Right lobe of liver (tissue), 6 donors: ENCODE results near the gene HSD17B2. TPM values are rescaled to one million over a fixed set of nuclear protein-coding genes. Genes with fewer than 3 reads are reported as not detected.

Experiments used
- ATAC-seq, 4 donors: fragments of 200-7000 bp; cut with Tn5 transposase; one replicate each; pipeline ENCODE4 v1.9.1; 2020; ENCODE audit warnings: mild to moderate bottlenecking in 4 of 4, moderate library complexity in 4 of 4
- DNase-seq, 3 donors: peaks; one replicate each; pipeline ENCODE4 v3.0.0-alpha.2; 2020
- H3K27ac ChIP-seq, 3 donors: fragments of 200-600 bp; one replicate each; pipeline ENCODE4 v1.8.0; 2022
- H3K27me3 ChIP-seq, 2 donors: fragments of 200-600 bp; one replicate each; pipeline ENCODE4 v1.8.0; 2022
- H3K36me3 ChIP-seq, 4 donors: fragments of 200-600 bp; sonication (generic) in 1 of 4; one replicate each; pipeline versions ENCODE4 v1.5.1 to v1.8.0; 2017 to 2022; ENCODE audit warnings: control low read depth in 1 of 4
- H3K4me1 ChIP-seq, 4 donors: fragments of 200-600 bp; sonication (generic) in 1 of 4; one replicate each; pipeline versions ENCODE4 v1.5.1 to v1.8.0; 2017 to 2022; ENCODE audit warnings: control low read depth in 1 of 4
- H3K4me3 ChIP-seq, 3 donors: fragments of 200-600 bp; one replicate each; pipeline ENCODE4 v1.8.0; 2022
- H3K9me3 ChIP-seq, 4 donors: fragments of 200-600 bp; sonication (generic) in 1 of 4; one replicate each; pipeline versions ENCODE4 v1.5.1 to v1.8.0; 2017 to 2022; ENCODE audit warnings: control low read depth in 1 of 4
- CTCF ChIP-seq, 4 donors: fragments of 200-600 bp in 3 of 4; fragments of 450-650 bp in 1 of 4; IDR thresholded peaks; one replicate each; pipeline versions ENCODE4 v1.5.1 to v1.8.0; 2016 to 2022; ENCODE audit warnings: antibody characterized with exemption in 4 of 4, mild to moderate bottlenecking in 2 of 4
- POLR2A ChIP-seq: fragments of 450-650 bp; IDR thresholded peaks from one replicate; pipeline ENCODE4 v1.6.1; 2017; ENCODE audit warnings: antibody characterized with exemption, mild to moderate bottlenecking
- WGBS: methylation state at CpG from one replicate; pipeline ENCODE4 v1.1.6; 2018; ENCODE audit warnings: low coverage, low lambda C conversion rate; ENCODE audit not compliant: insufficient coverage; ENCODE audit errors: missing lambda C conversion rate; 5-methylcytosine and 5-hydroxymethylcytosine counted together
- intact Hi-C, 2 donors: fragments of 100-400 bp; cut with DNase I; formaldehyde crosslinking; loops; one replicate each; pipeline versions ENCODE4 v1.11.2 to v1.14.1; 2022
- total RNA-seq, 6 experiments: library from RNA; depleted of rRNA in 2 of 6; stranded (reverse); fragments of >200 nt in 2 of 6; fragmentation: NEBNext Ultra II Directional in 3 of 6; extraction: Animal tissue kit (Norgen Biotek cat#: 25700) in 3 of 6; gene quantifications; one replicate each; pipeline versions ENCODE4 v1.1.0 to v1.2.4, GENCODE V29; 2016 to 2023
- donor health status: DM: no; HTN: yes; CAD: no.
- donor health status: DM: no; HTN: no; CAD: no.
- donor health status: DM: no; HTN: no; CAD: no.
- donor health status: DM: no; HTN: yes; CAD: no.
- donor health status: DM: no; HTN: yes; CAD: no.

The HSD17B2 gene
- total RNA-seq, 6 experiments from 2014 or later: 65.2 to 144 (median 84.7) TPM

GRCh38 chr16:82078125-82078524 lies 43.1 kb downstream of the HSD17B2 start:
- no peaks in the 10 kb centered on the region for H3K36me3 ChIP-seq
- intact Hi-C loops: no loop called here
- no peaks in the 10 kb centered on the region for H3K9me3 ChIP-seq
- peaks cover 0 to 40% (median 8%) of the 10 kb centered on the region in 4 donors for H3K4me1 ChIP-seq
- no peaks in the 10 kb centered on the region for H3K27me3 ChIP-seq
- TF ChIP-seq POLR2A (no peak), CTCF (IDR thresholded peaks at IDR 0.05) (no peak)
- 73% methylated on average over 1 of the region's 1 CpG for WGBS
- no peak for DNase-seq
- no peak overlapping the region for H3K27ac ChIP-seq
- no peak overlapping the region for H3K4me3 ChIP-seq
- no peak for ATAC-seq

DNA sequence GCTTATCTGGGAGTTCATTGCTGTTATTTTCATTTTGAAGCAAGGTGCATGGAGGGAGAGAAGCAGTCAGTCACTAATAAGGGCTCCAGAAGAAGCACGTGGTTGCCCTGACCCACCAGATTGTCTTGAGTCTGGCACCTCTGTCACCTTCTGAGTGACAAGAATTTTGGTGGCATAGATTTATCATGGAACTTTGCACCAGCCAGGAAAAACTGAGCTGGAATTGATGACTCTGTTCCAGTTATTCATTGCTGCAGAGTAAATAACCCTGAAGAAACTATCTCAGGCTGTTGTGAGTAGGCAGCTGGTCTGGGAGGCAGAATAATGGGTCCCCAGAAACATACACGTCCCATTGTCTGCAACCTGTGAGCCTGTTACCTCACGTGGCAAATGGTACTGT lies 44.8 kb downstream of the HSD17B2 start:
- 17% methylated on average over 2 of the region's 3 CpGs for WGBS
- Histone ChIP-seq H3K9me3 (no peaks in the 10 kb centered on the region), H3K4me3 (no peak overlapping the region), H3K27me3 (no peaks in the 10 kb centered on the region), H3K4me1 (peaks cover 0 to 55% (median 18%) of the 10 kb centered on the region in 4 donors), H3K36me3 (no peaks in the 10 kb centered on the region), H3K27ac (peak overlapping the region; percentile 53 to 86 (median 71))
- intact Hi-C loops: loop anchor here in 1 of 2 donors (10.0 kb wide), 1 partner anchor 45 kb away; the partner anchor contains the start of gene HSD17B2
- TF ChIP-seq CTCF (IDR thresholded peaks at IDR 0.05): no peak
- no peak for TF ChIP-seq POLR2A
- ATAC-seq (peak; percentile 41 to 56 (median 51)), DNase-seq (no peak)

- no peak for TF ChIP-seq CTCF (IDR thresholded peaks at IDR 0.05)
- no peak for TF ChIP-seq POLR2A
- WGBS: 61% methylated on average over 3 of the region's 3 CpGs
- DNase-seq (peak in 1 of 3 donors; percentile 31), ATAC-seq (peak; percentile 5 to 24 (median 8))
- no peaks in the 10 kb centered on the region for H3K36me3 ChIP-seq
- H3K27ac ChIP-seq: peak overlapping the region in 2 of 3 donors; percentile 82 to 86
- no peaks in the 10 kb centered on the region for H3K9me3 ChIP-seq
- H3K27me3 ChIP-seq: no peaks in the 10 kb centered on the region
- peaks cover 0 to 67% (median 22%) of the 10 kb centered on the region in 4 donors for H3K4me1 ChIP-seq
- no peak overlapping the region for H3K4me3 ChIP-seq
- intact Hi-C loops: loop anchor here in 1 of 2 donors (10.0 kb wide), 1 partner anchor 46 kb away; the partner anchor contains the start of gene HSD17B2
These were observed 46.2 kb downstream of the HSD17B2 start for GRCh38 chr16:82081264-82081663.

DNA sequence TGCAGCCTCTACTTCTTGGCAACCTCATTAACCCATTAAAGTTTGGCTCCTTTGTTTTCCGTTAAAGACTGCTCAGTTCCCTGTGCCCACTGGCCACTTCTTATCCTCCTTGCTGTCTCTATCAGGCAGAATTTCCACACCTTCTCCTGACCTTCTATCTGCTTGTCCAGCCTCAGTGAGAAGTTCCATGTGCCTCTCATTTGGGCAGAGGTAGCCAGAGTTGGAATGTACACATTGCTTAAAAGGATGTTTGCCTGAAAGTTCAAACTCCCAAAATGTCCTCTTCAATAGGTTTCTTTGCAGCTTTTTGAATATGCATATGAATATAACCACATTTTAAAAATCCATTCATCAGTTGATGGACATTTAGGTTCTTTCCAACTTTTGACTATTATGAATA lies 47.0 kb downstream of the HSD17B2 start:
- no peak overlapping the region for H3K4me3 ChIP-seq
- intact Hi-C loops: loop anchor here in 1 of 2 donors (10.0 kb wide), 1 partner anchor 47 kb away; the partner anchor contains the start of gene HSD17B2
- peak overlapping the region; percentile 29 to 86 (median 82) for H3K27ac ChIP-seq
- no peaks in the 10 kb centered on the region for H3K9me3 ChIP-seq
- no peaks in the 10 kb centered on the region for H3K27me3 ChIP-seq
- peaks cover 0 to 70% (median 23%) of the 10 kb centered on the region in 4 donors for H3K4me1 ChIP-seq
- no peaks in the 10 kb centered on the region for H3K36me3 ChIP-seq
- 50% methylated on average over 1 of the region's 1 CpG for WGBS
- TF ChIP-seq CTCF (IDR thresholded peaks at IDR 0.05) (no peak), POLR2A (no peak)
- ATAC-seq (peak; percentile 46 to 59 (median 53)), DNase-seq (peak in 1 of 3 donors; percentile 49)
